Germinal center (tissue), 1 donor: Measurements from ENCODE around the gene RPL31.
"Not testable (repeated sequence)": the region's sequence is repeated elsewhere in the genome, so short reads cannot be mapped to it uniquely, and the experiment has no call there.

ENCODE experiments used
- DNase-seq: peaks from one replicate; pipeline ENCODE4 v3.0.0; 2012; ENCODE audit warnings: mixed read lengths, low spot score

Gene RPL31

GRCh38 chr2:101026253-101026701 lies 24.2 kb downstream of the RPL31 start:
- DNase-seq, result no peak

DNA sequence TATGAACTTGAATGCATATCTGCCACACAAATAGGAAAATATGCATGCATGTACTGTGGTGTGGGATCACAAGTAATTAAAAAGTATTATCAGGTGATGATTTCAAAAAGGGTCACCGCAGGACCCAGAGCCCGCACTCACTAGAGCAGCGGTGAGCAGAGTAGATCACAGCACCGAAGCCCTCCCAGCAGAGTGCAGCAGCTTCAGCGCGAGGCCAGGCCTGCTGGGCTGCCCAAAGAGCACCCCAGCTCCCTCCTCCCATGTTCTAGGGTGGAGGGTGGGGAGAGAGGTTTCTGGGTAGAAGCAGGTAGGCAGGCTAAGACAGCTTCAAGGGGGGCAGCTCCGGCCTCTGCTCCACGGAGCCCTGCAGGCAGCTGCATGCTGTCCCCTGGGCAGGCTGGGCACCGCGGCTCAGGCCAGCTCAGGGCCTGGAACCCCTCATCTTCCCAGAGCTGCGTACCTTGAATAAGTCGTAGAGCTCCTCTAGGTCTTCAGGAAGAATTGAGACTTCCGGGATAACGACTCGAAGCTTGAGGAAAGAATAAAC lies 24.9 kb downstream of the RPL31 start:
- no peak for DNase-seq

- no peak for DNase-seq
These were observed 25.8 kb downstream of the RPL31 start for GRCh38 chr2:101027852-101028251.

DNA sequence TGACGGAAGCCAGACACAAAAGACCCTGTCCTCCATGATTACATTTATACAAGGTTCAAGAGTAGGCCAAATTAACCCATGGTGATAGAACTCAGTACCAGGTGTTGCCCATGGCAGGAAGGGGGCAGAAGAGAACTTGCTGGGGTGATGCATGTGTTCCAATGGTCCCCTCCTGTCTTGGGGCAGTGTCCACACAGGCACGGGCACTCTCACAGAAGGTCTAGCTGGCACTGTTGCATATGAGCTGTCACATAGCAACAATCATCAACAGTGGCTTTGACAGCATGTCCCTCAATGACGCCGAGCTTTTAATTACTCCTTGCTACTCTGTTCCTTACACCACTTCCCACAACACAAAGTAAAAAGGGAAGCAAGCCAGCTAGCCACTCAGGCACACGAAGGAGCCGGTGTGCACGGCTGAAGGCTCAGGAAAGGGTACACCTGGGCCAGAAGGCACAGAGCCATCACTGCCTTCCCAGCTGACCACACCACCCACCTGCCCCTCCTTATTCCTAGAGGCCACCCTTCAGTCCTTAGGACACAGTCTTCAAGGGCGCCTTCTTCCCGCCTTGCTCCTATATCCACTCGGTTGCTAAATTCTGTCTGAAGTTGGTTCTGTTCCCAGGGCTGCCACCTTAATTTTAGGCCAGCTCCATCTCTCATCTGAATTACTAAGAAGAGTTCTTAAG lies 28.9 kb downstream of the RPL31 start:
- no peak for DNase-seq

DNA sequence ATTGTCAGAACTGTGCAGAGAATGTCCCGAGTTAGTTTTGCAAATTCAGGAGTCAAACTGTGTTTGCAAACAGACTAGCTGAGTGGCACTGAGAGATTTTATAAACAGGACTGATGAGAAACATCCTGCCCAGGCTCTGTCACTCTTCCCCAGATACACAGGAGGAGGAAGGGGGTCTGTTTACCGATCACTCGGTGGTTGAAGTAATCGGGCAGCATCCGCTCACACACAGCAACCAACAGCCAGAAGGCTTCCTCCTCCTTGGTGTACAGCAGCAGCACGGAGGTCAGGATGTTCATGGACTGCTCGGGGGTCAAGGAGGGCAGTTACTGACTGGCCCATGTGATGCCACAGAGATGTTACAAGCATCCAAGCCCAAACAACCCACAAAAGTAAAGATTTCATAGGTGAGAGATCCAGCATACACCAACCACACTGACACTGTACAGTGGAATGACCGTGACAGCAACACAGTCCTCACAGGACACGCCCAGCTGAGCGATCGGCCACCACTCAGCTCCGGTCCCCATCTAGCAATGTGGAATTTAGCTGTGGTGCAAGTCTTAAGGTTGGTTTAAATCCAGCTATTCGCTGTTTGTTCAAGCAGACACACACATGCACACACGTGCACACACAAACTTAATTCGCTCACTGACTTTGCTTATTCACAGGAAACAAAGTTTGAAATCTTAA lies 30.1 kb downstream of the RPL31 start:
- DNase-seq, result no peak

DNA sequence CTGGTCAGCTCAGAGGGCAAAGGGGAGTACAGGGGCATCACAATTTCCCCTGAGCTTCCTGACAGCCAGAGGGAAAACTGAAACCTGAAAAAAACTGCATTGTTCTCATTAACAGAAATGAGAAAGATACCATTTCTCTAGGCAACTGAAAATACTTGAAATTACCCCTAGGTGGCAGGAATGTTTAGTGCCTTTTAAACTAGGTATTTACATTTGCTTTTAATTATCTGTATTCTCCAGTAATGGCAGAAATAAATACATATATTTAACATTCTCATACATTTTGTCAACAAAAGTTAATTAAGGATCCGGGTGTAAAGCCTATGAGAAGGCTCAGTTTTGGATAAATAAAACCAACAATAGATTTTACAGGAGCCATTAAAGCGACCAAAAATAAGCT lies 34.5 kb downstream of the RPL31 start:
- DNase-seq, result peak; percentile 9

GRCh38 chr2:101037161-101037755 lies 35.2 kb downstream of the RPL31 start:
- no peak for DNase-seq

- no peak for DNase-seq
These were observed 36.6 kb downstream of the RPL31 start for GRCh38 chr2:101038455-101039255.

- DNase-seq, result no peak
These were observed 38.0 kb downstream of the RPL31 start for GRCh38 chr2:101040072-101040471.

- DNase-seq, result no peak
These were observed 38.7 kb downstream of the RPL31 start for GRCh38 chr2:101040761-101041160.

GRCh38 chr2:101041413-101041812 lies 39.3 kb downstream of the RPL31 start:
- no peak for DNase-seq

GRCh38 chr2:101045330-101045729 lies 43.2 kb downstream of the RPL31 start:
- no peak for DNase-seq

GRCh38 chr2:101047075-101047766 lies 45.1 kb downstream of the RPL31 start:
- DNase-seq, result no peak

GRCh38 chr2:101047774-101048173 lies 45.7 kb downstream of the RPL31 start:
- DNase-seq, result no peak

GRCh38 chr2:101048756-101049155 lies 46.7 kb downstream of the RPL31 start:
- no peak for DNase-seq

GRCh38 chr2:101050886-101051285 lies 48.8 kb downstream of the RPL31 start:
- not testable (repeated sequence) for DNase-seq

DNA sequence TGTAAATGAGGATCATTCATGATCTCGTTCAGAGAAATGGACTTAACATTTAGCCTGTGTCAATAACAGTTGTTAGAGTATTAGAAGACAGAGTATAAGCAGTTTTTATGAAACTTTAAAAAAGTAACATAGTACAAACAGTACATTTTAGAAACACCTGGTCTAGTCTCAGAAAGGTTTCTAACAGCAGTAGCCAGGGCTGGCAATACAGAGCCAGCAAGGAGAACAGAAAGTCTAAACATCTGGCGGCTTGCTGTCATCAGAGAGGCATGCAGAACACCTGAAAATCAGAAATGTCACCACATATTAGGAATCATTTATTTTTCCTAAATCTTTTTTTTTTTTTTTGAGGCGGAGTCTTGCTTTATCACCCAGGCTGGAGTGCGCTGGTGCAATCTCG lies 50.1 kb downstream of the RPL31 start:
- DNase-seq, result no peak

GRCh38 chr2:101053117-101053516 lies 51.0 kb downstream of the RPL31 start:
- no peak for DNase-seq
